Mesangial cell (primary cell): ENCODE measurements around the gene BIK. TPM values are rescaled to one million over a fixed set of nuclear protein-coding genes. Genes with fewer than 3 reads are reported as not detected.

ENCODE experiments used
- total RNA-seq: library from RNA; depleted of rRNA; stranded (reverse); fragments of >200 nt; gene quantifications from 2 replicates; pipeline ENCODE4 v1.2.3, GENCODE V29; 2015

Gene BIK, protein sequence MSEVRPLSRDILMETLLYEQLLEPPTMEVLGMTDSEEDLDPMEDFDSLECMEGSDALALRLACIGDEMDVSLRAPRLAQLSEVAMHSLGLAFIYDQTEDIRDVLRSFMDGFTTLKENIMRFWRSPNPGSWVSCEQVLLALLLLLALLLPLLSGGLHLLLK
- 4.1 and 9.5 TPM in 2 replicates for total RNA-seq

DNA sequence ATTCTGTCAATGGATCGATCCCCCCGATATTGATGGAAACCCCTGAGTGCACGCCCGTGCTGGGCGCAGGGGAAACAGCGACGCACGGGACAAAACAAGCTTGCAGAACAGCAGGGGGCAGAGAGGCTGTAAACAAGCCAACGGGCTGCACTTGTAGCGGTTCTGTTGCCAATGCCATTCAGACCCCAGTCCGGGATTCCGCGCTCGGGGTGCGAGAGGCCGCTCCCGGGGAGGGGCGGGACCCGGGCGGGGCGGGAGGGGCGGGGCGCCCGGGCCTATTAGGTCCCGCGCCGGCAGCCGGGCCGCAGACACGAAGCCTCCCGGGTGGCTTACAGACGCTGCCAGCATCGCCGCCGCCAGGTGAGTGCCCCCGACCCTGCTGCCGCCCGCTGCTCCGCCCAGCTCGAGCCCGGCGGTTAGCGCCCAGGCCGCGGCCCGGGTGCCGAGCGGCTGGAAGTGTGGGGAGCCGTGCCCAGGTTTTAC lies at the start of gene BIK:
TSS of gene BIK (plus strand) at position 307 of the 483 bp plus-strand sequence. CDS start 13,273 bp downstream, outside the sequence.

DNA sequence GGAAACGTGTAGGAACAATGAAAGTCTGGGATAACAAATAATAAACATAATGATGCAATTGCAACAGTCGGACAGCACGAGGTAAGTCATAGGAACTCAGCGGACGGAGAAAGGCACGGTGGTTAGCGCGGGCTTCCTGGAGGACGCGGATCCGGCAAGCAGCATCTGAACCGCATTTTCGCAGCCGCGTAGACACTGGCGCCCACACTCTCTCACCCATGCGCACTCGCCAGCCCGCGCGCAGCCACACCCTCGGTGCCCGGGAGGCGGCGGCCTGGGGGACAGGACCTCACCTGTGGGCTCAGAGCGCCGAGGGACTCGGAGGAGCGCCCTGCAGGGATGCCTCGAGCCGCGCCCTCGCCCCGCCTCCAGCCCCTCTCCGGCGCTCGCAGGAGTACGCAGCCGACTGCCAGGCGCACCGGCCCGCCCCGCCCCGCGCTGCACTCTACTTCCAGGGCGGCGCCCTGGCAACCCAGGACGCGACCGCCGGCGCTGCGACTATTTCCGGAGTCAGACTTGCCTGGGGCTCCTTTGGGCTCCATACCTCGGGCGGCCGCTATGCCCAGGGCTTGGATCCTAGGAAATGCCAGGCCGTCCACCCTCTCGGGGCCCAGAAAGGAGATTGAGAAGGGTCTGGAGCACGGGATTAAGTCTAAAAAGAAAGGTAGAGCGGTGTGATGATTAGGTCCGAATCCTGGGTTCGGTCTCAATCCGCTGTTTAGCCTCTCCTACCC lies 21.4 kb upstream of the BIK start, which contains the start of gene TTLL1:
TSS of gene TTLL1 (minus strand) at position 408 of the 734 bp plus-strand sequence. CDS start 13,805 bp downstream, outside the sequence.

DNA sequence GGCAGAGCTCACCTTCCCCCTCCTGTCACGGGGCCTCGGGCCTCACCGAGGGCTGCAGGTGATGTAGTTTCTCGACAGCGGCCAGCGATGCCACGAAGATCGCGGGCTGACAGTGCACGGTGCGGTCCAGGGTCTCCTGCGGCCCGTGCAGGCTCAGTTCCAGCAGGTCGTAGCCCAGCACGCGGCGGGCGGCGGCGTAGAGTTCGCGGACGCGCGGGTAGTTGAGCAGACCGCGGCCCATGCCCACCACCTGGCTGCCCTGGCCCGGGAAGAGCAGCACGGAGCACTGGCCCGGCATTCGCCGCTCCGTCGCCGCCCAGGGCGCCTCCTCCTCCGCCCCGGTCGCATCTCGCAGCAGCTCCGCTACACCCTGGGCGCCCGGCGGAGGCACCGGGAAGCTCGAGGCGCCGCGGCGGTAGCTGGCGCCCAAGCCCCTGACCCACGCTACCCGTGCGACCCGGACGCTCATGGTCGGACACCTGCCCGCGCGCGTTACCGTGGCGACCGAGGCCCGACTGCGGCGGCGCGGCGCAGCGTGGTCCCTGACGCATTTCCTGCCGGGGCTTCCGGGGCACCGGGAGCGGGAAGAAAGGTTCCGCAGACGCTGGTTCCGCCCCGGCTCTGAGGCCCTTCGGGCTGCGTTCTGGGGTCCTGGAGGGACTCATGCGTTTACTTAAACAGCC lies 32.5 kb downstream of the BIK start, which contains the start of gene MCAT:
TSS of gene MCAT (minus strand) at position 519 of the 683 bp plus-strand sequence. CDS start at position 469, 50 bp downstream.

GRCh38 chr22:43151251-43152002 lies 40.9 kb downstream of the BIK start, which contains the start of gene TSPO:
TSPO (plus strand) TSS chr22:43151559; CDS start chr22:43159239, 7,680 bp downstream.

Other genes starting within 250 kb of the BIK start
- 52.2 and 60.3 TPM in 2 replicates for gene PACSIN2, start 95.6 kb upstream of the BIK start, total RNA-seq
- gene TTLL1, start 21.4 kb upstream of the BIK start, total RNA-seq = 5.4 and 13.3 TPM in 2 replicates
- 29.3 and 32.6 TPM in 2 replicates for gene MCAT, start 32.6 kb downstream of the BIK start, total RNA-seq
- gene TSPO, start 40.8 kb downstream of the BIK start, total RNA-seq = 675 and 680 TPM in 2 replicates
- gene TTLL12, start 76.4 kb downstream of the BIK start, total RNA-seq = 60.8 and 85.9 TPM in 2 replicates
- under 0.01 TPM in 1 of 2 replicates, not detected in the other for gene SCUBE1, start 232.6 kb downstream of the BIK start, total RNA-seq